Keratinocyte (primary cell): ENCODE data around the gene LUC7L3. TPM values are rescaled to one million over a fixed set of nuclear protein-coding genes. Genes with fewer than 3 reads are reported as not detected.

Experiments
- DNase-seq: peaks from one replicate; pipeline ENCODE4 v3.0.0-alpha.2; 2011; ENCODE audit warnings: low read depth, missing footprints, low spot score
- FAIRE-seq: peaks from 2 replicates; lab custom pipeline; 2011; peaks lifted over from hg19 to GRCh38; lab: Jason Lieb, UNC
- H2AFZ ChIP-seq: 2 replicates; pipeline ENCODE4 v1.6.0; 2012; ENCODE audit warnings: low read length, control low read depth, inconsistent platforms; ENCODE audit not compliant: control insufficient read depth
- H3K27ac ChIP-seq: 2 replicates; pipeline ENCODE4 v1.5.1; 2011; ENCODE audit warnings: low read length; ENCODE audit not compliant: control insufficient read depth, insufficient read depth
- H3K27me3 ChIP-seq: 3 replicates; pipeline ENCODE4 v1.6.0; 2011; ENCODE audit warnings: low read length; ENCODE audit not compliant: control insufficient read depth, insufficient read depth; ENCODE audit errors: extremely low read depth
- H3K36me3 ChIP-seq, 2 experiments: 2 replicates in 1 of 2; 3 replicates in 1 of 2; pipeline ENCODE4 v1.5.1; 2011; ENCODE audit warnings: low read length in 2 of 2, mild to moderate bottlenecking in 1 of 2; ENCODE audit not compliant: control insufficient read depth in 2 of 2, insufficient read depth in 2 of 2; ENCODE audit errors: extremely low read depth in 1 of 2
- H3K4me1 ChIP-seq: 3 replicates; pipeline ENCODE4 v1.5.1; 2011; ENCODE audit warnings: low read length; ENCODE audit not compliant: control insufficient read depth, insufficient read depth; ENCODE audit errors: extremely low read depth
- H3K4me2 ChIP-seq: 3 replicates; pipeline ENCODE4 v1.6.0; 2011; ENCODE audit warnings: low read depth, low read length; ENCODE audit not compliant: control insufficient read depth, insufficient read depth; ENCODE audit errors: extremely low read depth
- H3K4me3 ChIP-seq, 3 experiments: fragments of 200-600 bp in 1 of 3; sonication (generic) in 1 of 3; 2 replicates in 2 of 3; 3 replicates in 1 of 3; pipeline ENCODE4 v1.5.1; 2011 to 2016; ENCODE audit warnings: low read length in 3 of 3, mild to moderate bottlenecking in 3 of 3, control low read depth in 2 of 3, inconsistent platforms in 1 of 3, low read depth in 1 of 3, mixed read lengths in 1 of 3, mixed run types in 1 of 3, moderate library complexity in 1 of 3; ENCODE audit not compliant: control insufficient read depth in 2 of 3, insufficient read depth in 2 of 3; ENCODE audit errors: extremely low read depth in 1 of 3
- H3K79me2 ChIP-seq: 2 replicates; pipeline ENCODE4 v1.6.0; 2012; ENCODE audit warnings: low read length; ENCODE audit not compliant: control insufficient read depth, insufficient read depth
- H3K9ac ChIP-seq: 3 replicates; pipeline ENCODE4 v1.6.0; 2011; ENCODE audit warnings: low read length; ENCODE audit not compliant: control insufficient read depth, insufficient read depth; ENCODE audit errors: extremely low read depth
- H3K9me1 ChIP-seq: 3 replicates; pipeline ENCODE4 v1.6.0; 2011; ENCODE audit warnings: low read length; ENCODE audit not compliant: control insufficient read depth, insufficient read depth; ENCODE audit errors: extremely low read depth
- H3K9me3 ChIP-seq: 2 replicates; pipeline ENCODE4 v1.5.1; 2012; ENCODE audit warnings: low read depth, low read length; ENCODE audit not compliant: control insufficient read depth
- H4K20me1 ChIP-seq: 3 replicates; pipeline ENCODE4 v1.6.0; 2011; ENCODE audit warnings: low read length; ENCODE audit not compliant: control insufficient read depth, insufficient read depth; ENCODE audit errors: extremely low read depth
- CTCF ChIP-seq, 3 experiments: IDR thresholded peaks in 1 of 3; conservative IDR thresholded peaks in 1 of 3; optimal IDR thresholded peaks in 1 of 3; 2 replicates in 2 of 3; 3 replicates in 1 of 3; pipeline versions ENCODE3 to v1.5.1; 2011; ENCODE audit warnings: low read length in 3 of 3, mild to moderate bottlenecking in 3 of 3, moderate library complexity in 2 of 3, control low read depth in 1 of 3, inconsistent platforms in 1 of 3; ENCODE audit not compliant: insufficient read depth in 2 of 3; ENCODE audit errors: extremely low read depth in 1 of 3
- EZH2 ChIP-seq: IDR thresholded peaks from one replicate; pipeline ENCODE4 v1.6.1; 2012; ENCODE audit warnings: inconsistent platforms, mild to moderate bottlenecking, low read length, moderate library complexity
- dilution Hi-C: fragments of 300-500 bp; cut with MboI; formaldehyde crosslinking; loops from one replicate; pipeline ENCODE4 v1.7.0; 2020; ENCODE audit warnings: low sequenced_read_pairs; ENCODE audit not compliant: extremely low pct_ligation_motif_present
- polyA plus RNA-seq, 5 experiments: library from polyadenylated mRNA; depleted of rRNA in 3 of 5; stranded (reverse) in 3 of 5; stranded (forward) in 1 of 5; unstranded in 1 of 5; fragments of >200 nt; gene quantifications; 1 replicate in 1 of 5; 2 replicates in 3 of 5; 3 replicates in 1 of 5; pipeline versions ENCODE4 v1.2.1 to v1.2.3, GENCODE V29; 2011 to 2012; ENCODE audit warnings: missing spikeins in 2 of 5, low read depth in 1 of 5, low replicate concordance in 1 of 5

LUC7L3 gene
- polyA plus RNA-seq, 1 donor (not counting 4 experiments of a cell fraction or from before 2014, with no cell fraction given), result 92.4 TPM

- DNase-seq (no peak), FAIRE-seq (no peak)
- TF ChIP-seq EZH2 (no peak), CTCF (optimal IDR thresholded peaks at IDR 0.05 in 1 of 3, IDR thresholded peaks at IDR 0.05 in 1 of 3, conservative IDR thresholded peaks at IDR 0.05 in 1 of 3; ENCODE audit: extremely low read depth in 1 of 3, insufficient read depth in 2 of 3, low read length in 3 of 3) (no peak)
- Histone ChIP-seq H3K4me1 (peaks cover 18% of the 10 kb centered on the region), H3K4me2 (peak within 1 kb of the TSS; percentile 27), H3K9me3 (no peaks in the 10 kb centered on the region), H2AFZ (peak within 1 kb of the TSS; percentile 37), H3K36me3 (no peaks in the 10 kb centered on the region), H3K9me1 (no peaks in the 10 kb centered on the region), H3K27ac (no peak within 1 kb of the TSS), H3K79me2 (no peaks in the 10 kb centered on the region), H3K9ac (no peak within 1 kb of the TSS), H4K20me1 (no peaks in the 10 kb centered on the region), H3K27me3 (no peaks in the 10 kb centered on the region), H3K4me3 (no peak within 1 kb of the TSS)
- dilution Hi-C loops, result no loop called here
Measured at GRCh38 chr17:50767446-50767845, 48.0 kb downstream of the LUC7L3 start, which contains the start of gene ANKRD40CL. TSS of gene ANKRD40CL (minus strand) at chr17:50767518. CDS start at chr17:50766913, 605 bp downstream.

DNA sequence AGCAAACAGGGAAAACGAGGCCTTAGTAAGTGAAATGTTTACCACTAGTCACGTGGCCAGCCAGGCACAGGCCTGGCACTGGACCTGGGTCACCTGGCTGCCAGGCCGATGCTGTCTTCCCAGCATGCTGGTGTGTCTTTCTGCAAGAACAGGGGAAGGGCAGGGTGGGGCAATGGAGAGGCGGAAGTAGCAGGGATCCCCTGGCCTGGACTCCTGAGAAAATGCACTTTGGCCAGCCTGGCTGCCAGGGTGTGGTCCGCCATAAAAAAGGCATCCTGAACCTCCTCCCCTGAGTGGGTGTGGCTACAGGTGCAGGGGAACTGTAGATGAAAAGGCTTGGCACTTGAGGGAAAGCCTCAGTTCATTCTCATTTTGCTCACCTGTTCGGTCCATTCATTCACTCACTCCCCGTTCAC, 49.0 kb downstream of the LUC7L3 start:
- Histone ChIP-seq H3K27ac (no peak overlapping the region), H2AFZ (peak overlapping the region; percentile 37)

More for the DNA sequence above, 49.0 kb downstream of the LUC7L3 start:
- H3K4me1 ChIP-seq, result peaks cover 14% of the 10 kb centered on the region
- dilution Hi-C loops, result no loop called here
- no peak overlapping the region for H3K4me3 ChIP-seq
- peak overlapping the region; percentile 27 for H3K4me2 ChIP-seq
- TF ChIP-seq EZH2 (no peak), CTCF (optimal IDR thresholded peaks at IDR 0.05 in 1 of 3, IDR thresholded peaks at IDR 0.05 in 1 of 3, conservative IDR thresholded peaks at IDR 0.05 in 1 of 3; ENCODE audit: extremely low read depth in 1 of 3, insufficient read depth in 2 of 3, low read length in 3 of 3) (no peak)
- FAIRE-seq (no peak), DNase-seq (no peak)
- no peaks in the 10 kb centered on the region for H3K27me3 ChIP-seq
- H4K20me1 ChIP-seq, result no peaks in the 10 kb centered on the region
- H3K9me3 ChIP-seq, result no peaks in the 10 kb centered on the region
- no peaks in the 10 kb centered on the region for H3K9me1 ChIP-seq
- no peaks in the 10 kb centered on the region for H3K36me3 ChIP-seq
- no peaks in the 10 kb centered on the region for H3K79me2 ChIP-seq
- H3K9ac ChIP-seq, result no peak overlapping the region
